Loucy (cell line): ENCODE data around the gene ARHGAP42.

ENCODE experiments used
- EZH2phosphoT487 ChIP-seq: fragments of 200-600 bp; IDR thresholded peaks from 2 replicates; pipeline ENCODE4 v1.6.1; 2018; ENCODE audit warnings: antibody characterized with exemption, mild to moderate bottlenecking, moderate library complexity, borderline replicate concordance
- TF ChIP-seq, protein P1 (sequence below): fragments of 200-600 bp; sonication (generic); conservative IDR thresholded peaks from 2 replicates; pipeline ENCODE4 v1.5.1; 2014; ENCODE audit warnings: mild to moderate bottlenecking, antibody characterized with exemption, low read length

DNA sequence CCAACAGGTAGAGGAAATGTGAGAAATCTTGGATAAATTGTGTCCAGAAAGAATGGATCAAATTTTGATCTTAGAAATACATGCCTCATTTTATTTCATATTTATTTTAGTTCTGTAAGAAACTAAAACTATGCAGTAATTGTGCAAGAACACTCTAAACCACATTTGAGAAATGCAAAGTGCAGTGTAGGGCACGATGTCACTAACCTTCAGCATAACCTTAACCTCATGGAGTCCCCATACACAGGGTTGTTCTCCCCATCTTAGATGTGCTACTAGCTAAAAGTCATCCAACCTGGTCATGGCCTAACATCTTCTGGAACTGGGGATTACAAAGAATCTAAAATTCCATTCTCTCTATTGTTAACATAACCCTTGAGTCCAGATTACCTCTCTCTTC, 48.4 kb upstream of the ARHGAP42 start:
- TF ChIP-seq, protein P1, sequence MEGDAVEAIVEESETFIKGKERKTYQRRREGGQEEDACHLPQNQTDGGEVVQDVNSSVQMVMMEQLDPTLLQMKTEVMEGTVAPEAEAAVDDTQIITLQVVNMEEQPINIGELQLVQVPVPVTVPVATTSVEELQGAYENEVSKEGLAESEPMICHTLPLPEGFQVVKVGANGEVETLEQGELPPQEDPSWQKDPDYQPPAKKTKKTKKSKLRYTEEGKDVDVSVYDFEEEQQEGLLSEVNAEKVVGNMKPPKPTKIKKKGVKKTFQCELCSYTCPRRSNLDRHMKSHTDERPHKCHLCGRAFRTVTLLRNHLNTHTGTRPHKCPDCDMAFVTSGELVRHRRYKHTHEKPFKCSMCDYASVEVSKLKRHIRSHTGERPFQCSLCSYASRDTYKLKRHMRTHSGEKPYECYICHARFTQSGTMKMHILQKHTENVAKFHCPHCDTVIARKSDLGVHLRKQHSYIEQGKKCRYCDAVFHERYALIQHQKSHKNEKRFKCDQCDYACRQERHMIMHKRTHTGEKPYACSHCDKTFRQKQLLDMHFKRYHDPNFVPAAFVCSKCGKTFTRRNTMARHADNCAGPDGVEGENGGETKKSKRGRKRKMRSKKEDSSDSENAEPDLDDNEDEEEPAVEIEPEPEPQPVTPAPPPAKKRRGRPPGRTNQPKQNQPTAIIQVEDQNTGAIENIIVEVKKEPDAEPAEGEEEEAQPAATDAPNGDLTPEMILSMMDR, result no peak
- no peak for TF ChIP-seq EZH2phosphoT487
